NCI-H510A (cell line): Measurements from ENCODE around the gene MPV17L2.

Experiments used
- DNase-seq: peaks from one replicate; lab custom pipeline; 2025; lab: John Stamatoyannopoulos, UW

The MPV17L2 gene

DNA sequence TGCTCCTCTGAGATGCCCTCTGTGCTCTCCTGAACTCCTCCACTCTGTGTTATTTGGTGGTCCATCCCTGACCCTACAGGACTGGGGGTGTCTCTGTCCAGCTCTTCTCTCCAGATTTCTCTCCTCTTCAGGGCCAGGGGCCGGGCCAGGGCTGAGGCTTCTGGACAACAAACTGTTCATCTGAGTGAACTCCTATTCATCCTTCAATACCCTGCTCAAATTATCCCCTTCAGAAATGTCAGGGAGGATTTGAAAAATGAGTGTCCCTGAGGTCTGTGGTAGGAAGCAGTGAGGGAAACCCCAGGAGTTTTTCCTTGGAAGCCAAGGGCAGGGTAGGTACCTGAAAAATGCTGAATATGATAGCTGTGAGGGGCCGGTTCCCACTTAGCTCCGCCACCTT, 25.6 kb downstream of the MPV17L2 start:
- DNase-seq: no peak

DNA sequence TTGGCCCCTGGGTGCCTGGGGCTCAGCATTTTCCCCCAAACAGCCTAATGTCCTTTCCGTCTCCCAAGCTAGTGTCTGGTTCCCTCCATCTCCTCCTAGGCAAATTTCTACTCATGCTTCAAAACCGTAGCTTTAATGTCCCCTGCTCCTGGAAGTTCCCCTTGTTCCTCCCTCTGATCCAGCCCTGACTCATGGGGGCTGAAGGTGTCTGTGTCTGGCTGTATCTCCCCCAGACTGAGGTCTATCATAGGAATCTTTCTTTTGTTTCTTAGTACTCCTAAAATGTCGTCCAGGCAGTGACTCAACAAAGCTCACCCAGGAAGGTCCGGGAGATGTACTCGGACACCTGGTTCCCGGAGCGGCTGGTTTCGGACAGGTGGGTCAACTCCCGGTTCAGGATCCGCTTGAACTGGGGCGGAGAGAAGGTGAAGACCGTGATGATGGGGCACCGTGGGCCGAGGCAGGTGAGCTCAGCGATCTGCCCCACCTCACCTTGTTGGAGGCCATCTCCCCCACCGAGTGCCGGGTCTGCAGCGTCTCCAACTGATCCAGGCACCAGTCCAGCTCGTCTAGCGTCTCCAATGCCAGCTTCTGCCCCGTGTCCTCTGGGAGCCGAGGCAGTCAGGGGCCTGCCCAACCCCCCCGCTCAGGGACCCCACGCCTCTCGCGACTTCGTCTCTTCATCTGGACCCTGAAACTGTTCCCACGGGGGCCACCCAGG, 27.1 kb downstream of the MPV17L2 start:
- no peak for DNase-seq

DNA sequence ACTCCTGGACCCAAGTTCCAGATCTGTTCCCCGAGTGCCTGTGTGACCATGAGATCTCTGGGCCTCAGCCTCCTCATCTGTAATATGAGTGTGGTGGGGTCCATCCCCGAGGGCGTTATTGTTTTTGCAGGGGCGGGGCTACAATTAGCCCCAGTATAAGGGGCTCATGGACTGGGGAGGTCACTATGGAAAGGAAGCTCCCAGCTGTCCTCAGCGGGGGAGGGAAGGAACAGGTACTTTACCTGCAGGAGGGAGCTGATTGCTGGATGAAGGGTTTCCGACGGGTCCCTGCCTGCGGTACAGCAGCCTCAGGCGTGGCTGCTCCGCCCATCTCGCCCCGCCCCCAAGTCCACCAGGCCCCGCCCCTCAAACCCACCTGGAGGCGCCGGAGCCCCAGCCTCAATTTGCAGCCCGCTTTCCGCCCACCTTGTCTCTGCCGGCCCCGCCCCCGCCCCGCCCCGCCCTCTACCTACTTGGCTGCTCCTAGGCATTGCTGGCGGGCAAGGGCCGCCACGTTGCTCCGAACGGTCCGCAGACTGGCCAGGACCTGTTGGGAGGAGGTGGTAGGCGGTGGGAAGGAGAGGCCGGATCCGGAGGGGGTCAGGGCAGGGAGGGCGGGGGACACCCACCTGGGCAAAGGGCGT, 27.7 kb downstream of the MPV17L2 start:
- no peak for DNase-seq

DNA sequence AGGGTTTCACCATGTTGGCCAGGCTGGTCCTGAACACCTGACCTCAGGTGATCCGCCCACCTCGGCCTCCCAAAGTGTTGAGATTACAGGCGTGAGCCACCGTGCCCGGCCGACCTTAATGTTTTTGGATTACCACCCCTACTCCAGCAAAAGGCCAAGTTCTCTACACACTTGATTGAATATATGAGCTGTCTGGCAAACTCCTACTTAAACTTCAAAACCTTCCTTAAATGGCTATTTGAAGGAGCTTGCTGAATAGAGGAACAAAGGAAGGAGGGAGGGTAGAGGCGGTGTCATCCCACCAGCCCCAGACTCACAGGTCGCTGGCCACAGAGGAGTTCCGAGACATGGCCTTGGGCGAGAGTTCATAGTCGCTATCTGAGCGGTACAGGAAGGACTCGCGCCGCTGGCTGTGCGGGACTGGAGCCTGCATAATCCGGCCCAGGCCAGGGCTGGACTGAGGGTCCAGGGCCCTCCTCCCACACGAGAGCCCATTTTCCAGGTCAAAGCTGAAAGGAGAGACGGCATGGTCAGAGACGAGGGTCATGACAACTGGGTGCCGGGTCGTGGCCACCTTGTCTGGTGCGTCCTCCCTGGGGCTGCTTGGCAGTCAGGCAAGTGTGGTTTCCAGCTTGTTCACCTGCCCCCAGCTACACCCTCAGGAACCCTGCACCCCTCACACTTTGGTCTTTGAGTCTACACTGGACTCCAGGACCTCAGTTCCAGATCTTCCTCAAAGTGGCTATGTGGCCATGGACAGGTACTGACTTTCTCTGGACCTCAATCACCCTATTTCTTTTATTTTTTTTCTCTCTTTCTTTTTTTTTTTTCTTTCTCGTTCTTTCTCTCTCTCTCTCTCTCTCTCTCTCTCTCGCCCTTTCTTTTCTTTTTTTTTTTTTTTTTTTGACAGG, 29.1 kb downstream of the MPV17L2 start:
- DNase-seq: no peak

DNA sequence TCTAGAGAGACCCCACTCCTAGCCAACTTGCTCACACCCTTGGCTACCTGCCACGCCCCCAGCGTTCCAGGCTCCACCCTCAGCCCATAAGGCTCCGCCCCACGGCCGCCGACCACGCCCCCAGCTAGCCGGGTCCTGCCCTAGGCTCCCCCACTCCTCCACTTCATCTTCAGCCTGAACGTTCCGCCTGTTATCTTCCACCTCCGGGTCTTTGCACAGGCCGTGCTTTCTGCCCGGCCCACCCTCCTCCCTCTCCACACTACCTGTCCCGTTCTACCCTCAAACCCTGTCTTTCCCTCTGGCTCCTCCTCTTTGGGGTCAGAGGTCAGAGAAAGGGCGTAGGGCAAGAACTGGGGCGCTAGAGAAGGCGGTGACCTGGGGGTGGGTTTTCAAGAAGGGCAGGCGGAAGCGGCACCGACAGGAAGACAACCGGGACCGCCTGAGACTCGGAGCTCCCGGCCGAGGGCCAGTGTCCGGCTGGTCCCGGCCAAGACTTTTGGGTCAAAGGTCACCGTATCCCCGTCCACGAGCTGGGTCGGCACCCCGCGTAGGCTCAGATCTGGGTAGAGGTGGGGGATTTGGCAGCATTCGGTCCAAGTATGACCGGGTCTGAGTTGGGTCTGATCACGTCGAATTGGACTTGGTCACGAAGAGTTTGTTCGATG, 31.0 kb downstream of the MPV17L2 start:
- no peak for DNase-seq

DNA sequence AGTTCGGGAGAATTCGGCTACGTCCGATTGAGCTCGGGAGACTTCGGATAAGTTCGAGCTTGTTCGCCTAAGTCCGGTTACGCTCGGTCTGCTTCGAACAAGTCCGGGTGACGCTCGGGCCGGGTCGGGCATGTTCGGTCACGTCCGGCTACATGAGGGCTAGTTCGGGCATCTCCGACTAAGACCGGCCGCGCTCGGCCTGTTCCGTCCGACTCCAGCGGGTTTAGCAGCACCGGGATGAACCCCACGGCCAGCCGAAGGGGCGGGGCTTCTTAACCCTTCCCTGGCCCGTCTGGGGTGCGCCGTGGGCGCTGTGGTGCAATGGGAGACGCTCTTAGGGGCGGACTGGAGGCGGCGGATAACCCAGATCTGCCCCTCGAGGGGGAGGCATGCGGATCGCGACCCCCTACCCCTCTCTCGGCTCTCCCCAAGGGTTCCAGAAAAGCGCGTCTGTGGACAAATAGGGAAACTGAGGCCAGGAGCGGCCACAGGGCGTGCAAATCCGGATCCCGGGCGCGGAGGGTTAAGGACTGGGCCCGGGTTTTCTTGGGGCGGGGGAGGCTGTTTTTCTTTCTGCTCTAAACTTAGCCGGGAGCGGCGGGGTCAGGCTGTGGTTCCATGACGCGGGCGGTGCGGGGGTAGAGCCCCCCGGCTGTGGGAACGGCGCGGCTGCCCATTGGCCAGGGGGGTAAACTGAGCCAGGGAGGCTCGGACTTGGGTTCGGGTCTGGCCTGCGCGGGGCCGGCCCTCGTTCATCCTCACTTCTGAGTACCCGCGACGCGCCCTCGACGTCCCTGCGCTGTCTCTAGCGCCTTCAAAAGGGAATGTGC, 31.7 kb downstream of the MPV17L2 start:
- DNase-seq: peak; percentile 97

DNA sequence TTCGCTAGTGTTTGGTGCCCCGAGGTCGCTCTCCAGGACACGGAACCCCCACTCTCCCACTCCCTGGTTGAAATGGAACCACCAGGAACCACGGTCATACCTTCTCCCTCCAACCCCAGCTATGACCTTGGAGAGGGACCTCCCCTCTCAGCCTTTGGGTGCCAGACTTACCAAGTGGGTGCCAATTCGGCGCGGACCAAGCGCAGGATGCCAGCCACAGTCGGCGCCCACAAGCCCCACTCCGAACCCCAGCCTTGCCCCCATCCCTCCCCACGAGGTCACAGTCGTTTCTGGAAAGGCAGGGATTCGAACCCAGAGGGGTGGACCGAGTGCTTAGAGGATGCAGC, 32.3 kb downstream of the MPV17L2 start:
- no peak for DNase-seq

DNA sequence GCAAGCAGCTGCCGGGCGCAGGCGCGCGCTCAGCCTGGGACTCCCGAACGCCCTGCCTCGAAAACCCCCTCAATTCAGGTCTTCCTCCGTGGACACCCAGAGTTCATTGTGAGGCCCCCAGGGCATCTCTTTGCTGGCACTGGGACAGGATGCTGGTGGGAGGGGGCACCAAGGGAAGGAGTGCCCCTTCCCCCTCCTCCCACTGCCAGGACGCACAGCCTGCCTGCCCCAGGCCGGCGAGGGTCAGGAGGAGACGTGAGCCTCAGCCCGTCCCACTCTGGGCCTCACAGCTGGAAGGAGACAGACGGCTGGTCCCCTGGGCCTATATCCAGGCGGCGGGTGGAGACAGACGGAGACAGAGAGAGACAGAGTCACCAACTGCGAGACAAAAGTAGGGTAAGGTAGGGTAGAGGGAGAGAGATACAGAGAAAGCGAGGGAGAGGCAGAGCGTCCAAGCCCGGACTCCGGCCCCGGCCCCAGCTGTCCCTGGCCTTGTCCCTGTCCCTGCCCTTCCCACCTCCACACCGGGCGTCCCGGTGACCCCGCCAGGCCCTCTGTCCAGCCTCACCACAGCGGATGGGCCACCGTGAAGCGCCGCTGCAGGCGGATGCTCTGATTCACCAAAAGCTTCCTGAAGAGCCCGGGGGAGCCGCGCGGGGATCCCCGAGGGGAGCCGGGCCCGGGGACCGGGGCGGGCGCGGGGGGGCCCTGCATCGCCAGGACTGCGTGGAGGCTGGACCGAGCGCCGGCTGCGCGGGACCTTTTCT, 32.9 kb downstream of the MPV17L2 start, which contains the start of gene PDE4C:
TSS of gene PDE4C (minus strand) at position 737 of the 767 bp plus-strand sequence. CDS start at position 714, 23 bp downstream.
- DNase-seq: no peak

DNA sequence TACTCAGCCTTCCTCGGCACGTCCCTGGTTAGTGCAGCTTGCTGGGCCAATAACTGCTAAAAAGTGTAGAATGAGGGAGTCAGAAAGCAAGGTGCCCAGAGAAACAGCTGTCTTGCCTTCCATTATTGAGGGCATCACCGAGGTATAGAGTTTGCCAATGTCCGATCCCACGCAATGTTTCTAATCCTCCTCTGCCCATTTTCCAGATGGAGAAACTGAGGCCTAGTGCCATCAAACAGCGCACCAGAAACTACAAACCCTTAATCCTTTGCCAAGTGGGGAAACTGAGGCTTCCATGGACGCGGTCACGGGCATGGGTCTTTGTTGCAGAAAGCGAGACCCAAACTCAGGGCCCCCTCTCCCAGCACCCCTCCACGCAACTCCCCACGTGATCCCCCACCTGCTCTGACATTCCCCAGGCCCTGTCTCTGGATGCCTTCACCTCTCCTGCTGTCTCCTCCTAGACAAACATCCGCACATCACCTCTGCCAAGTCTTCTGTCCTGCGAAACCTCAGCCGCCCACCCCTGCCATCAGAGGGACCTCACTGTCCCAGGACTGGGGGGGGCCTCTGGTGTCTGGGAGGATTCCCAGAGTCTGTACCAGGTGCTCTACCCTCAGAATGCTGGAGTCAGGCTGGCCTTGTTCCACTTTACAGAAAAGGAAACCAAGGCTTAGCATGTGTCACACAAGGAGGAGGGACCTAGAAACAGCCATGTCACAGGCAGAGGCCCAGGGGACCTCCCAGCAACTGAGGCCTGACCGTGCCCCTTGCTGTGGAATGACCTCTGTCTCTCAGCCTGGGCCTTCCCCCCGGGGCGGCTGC, 34.1 kb downstream of the MPV17L2 start:
- DNase-seq: no peak

DNA sequence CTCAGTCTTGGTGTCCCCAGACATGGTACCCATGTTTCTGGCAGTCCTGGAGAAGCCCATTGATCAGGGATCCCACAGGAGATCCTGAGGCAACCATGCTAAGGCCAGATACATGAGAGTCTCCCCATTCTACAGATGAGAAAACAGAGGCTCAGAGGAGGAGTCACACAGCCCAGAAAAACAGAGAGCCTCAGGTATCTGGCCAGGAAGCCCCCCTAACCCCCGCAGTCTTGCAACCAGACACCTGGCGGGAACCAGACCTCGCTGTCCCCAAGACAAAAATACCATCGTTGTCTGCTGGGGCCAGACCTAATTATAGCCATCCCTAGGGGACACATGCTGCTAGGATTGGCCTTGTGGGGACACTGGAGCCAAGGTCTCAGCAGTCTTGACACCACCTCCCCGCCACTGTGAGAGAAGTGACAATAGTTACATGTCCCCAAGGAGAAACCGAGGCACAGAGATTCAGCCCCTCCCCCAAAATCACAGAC, 34.8 kb downstream of the MPV17L2 start:
- DNase-seq: no peak

DNA sequence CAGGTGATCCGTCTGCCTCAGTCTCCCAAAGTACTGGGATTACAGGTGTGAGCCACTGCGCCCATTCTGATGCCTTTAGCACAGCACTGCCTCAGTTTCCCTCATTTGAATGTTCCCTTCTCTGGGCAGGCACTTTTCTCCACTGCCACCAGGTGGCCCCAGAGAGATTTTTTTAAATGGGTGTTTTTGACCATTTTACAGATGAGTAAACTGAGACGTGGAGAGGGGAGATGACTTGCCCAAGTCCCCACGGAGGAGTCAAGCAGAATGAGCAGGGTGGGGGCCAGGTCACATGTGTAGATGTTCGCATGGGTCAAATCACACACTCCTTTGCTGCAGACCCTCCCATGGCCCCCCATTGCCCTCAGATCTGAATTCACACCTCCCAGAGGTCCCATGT, 36.5 kb downstream of the MPV17L2 start:
- DNase-seq: no peak

DNA sequence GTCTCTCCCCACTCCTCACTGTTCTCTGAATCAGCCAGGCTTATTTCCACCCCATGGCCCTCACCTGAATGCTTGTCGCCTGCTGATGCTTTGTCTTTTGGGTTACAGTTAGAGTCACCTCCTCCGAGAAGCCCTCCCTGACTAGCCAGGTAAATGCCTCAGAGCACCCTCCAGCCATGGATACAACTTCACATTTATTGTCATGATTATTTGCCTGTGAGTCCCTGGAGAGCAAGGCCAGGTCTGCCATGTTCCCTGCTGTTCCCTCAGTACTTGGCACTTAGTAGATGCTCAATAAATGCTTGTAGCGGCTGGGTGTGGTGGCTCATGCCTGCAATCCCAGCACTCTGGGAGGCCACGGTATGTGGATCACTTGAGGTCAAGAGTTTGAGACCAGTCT, 36.9 kb downstream of the MPV17L2 start:
- DNase-seq: no peak

DNA sequence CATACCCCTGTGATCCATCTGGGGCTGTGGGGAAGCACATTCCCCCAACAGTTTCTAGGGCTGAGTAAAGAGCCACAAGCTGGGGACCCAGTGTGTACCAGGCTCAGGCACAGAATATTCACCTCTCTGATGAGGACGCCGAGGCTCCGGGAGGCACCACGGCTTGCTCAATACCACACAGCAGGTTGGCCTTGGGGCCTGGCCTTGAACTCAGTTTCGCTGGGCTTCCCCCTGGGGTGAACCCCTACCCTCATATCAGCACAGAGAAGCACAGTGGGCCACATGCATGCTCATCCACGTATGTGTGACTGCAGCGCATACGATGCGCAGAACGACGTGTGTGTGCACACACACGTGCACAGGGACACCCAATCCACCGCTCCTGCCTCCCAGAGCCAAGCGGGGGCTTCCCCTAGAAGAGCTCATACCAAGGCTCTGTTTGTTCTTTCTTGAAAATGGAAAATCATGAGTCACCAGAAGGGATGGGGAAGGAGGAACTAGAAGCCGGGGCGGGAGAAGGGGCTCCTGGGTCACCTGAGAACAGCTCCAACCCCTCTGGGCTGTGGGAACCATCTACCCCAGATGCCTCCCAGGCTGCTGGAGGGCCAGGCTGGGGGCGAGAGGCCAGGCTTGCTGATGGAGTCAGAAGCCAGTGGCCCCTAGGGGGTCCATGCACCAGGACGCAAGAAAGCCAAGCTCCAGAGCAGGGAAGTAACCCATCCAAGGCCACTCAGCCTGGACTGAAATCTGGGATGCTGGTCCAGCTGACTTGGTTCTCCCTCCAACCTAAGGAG, 38.1 kb downstream of the MPV17L2 start:
- no peak for DNase-seq

DNA sequence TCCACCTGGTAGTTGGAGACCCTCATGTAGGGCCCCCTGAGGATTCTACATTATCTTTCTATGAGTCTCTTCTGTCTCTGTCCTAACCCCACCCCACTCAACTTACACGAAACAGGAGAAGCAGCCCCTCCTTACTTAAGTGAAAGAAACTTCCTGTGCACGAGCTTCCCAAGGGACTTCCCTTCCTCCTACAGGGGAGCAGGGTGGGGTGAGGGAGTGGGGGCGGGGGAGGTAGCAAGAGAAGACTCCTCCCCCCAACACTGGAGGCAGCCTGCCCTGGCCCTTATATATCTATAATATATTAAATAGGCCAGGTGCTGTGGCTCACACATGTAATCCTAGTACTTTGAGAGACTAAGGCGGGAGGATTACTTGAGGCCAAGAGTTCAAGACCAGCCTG, 38.8 kb downstream of the MPV17L2 start:
- no peak for DNase-seq

DNA sequence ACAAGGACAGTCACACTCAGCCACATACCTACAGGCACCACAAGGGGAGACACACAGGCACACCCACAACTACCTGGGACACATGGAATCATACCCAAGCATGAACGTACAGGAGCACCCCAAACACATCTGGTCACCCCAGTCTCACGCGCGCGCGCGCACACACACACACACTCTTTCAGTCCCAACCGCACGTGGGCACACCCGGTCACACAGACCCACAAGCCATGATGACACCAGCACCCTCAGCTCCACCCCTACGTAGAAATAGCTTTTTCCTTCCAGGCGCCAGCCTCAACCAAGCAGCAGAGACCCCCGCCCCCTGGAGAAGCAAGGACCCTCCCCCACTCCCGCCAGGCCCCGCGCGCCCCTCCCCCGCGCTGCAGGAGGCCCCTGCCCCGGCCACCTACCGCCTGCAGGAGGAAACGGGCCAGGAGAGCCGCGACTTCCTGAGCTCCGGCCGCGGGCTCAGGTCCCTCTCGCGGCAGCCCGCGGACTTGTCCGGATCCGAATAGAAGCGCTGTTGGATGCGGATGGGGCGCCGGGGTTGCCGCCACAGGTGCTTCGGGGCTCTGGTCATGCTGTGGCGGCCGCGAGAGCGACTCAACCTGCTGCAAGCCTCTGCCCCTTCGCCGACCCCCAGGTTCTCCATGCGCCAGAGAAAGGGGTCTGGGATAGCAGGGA, 39.7 kb downstream of the MPV17L2 start:
- peak; percentile 72 for DNase-seq

DNA sequence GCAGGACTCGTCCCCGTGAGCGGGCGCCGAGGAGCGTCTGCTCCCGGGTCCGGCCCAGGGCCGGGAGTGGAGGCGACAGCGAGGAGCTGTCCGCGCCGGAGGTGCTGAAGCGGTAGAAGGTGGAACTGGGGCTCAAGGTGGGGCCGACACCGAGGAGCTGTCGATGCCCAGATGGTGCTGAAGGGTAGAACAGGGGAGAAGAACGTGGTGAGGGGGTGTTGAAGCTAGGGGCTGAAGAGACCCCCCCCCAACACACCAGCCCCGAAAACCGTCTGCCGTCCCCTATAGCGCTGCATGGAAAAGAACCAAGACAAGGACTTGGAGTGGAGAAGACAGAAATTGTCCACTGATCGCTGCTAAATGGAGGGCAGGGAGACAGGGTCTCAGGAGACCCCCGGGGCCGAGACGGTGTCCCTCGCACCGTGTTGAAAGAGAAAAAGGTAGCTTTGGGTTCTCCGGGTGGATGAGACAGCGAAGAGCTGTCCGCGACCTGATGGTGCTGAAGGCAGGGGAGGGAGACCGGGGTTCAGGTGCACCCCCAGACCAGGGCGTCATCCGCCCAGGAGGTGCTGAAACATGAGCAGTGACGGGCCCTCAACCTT, 40.3 kb downstream of the MPV17L2 start:
- DNase-seq: no peak

DNA sequence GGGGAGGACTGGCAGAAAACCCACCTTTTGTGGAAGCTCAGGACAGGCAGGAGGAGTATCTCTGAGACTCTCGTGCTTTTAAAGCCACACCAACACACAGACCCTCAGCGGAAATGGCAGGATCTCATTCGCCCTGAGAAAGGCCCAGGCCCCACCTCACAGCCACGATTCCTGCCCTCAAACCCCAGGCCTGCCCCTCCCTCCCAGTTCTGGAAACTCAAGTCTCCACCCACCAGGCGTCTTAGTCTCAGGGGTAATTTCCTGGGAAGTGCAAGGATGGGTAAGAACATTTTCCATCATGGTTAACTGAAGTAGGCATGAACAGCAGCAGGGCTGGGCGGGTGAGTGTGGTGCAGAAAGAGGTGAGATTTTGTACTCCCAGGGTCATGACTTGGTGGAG, 41.2 kb downstream of the MPV17L2 start:
- no peak for DNase-seq

DNA sequence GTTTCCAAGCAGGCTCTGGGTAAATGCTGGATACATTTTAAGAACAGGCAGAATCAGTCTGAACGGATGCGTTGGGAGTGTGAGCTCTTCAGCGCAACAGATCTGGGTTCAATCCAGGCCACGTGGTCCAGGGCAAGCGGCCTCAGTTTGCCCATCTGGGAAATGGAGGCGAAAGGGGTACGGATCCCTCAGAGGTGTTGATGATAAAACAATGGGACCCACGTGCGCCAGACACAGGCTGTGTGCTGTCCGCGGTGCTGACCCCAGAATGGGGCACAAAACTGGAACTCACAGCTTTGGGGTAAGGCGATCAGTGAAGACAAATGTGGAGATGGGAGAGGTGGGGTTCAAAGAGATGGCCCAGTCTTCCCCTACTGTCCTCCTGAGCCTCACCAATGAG, 46.3 kb downstream of the MPV17L2 start:
- no peak for DNase-seq
